ENCODE data around the gene EBF3. TPM values are rescaled to one million over a fixed set of nuclear protein-coding genes. Genes with fewer than 3 reads are reported as not detected.
A peak's percentile ranks its signal among the peaks of the same experiment; 100 is the strongest.

The EBF3 gene
- total RNA-seq, 1 experiment from 2014 or later, result 0.22 TPM

DNA sequence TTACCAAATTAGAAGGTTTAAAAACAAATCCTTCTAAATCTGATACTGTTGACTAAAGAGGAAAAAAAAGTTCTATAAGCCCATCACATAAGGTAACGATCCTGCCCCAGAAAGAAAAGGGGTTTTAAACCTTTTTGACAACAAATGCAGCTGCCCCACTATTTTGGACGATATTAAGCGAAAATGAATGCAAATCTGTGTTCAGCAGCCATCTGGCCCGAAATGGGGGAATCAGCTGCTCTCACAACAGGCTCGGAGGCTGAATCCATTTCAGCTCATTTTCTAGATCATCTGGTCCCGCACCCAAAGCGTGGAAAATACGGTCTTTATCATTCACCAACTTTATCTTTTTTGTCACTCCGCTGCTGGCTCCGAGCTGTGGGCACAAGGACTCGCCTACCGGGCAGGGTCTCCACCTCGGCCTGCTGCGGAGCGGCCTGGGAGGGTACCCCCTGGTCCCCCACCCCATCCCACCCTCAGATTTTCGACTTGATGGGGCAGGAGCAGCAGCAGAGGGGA lies 2.4 kb upstream of the EBF3 start:
- Histone ChIP-seq H3K4me1 (ENCODE audit: insufficient read depth, low read length) (no peaks in the 10 kb centered on the region; the same call in 1 of the 2 replicates), H3T11ph (ENCODE audit: low read length) (no peak overlapping the region), H3K23ac (ENCODE audit: insufficient read length, low read depth, low read length) (no peak overlapping the region), H2BK120ac (ENCODE audit: low read depth, low read length, poor library complexity, severe bottlenecking) (no peak overlapping the region), H3K14ac (ENCODE audit: insufficient read depth, low read length) (no peak overlapping the region), H4K91ac (ENCODE audit: insufficient read length, low read depth, low read length) (no peak overlapping the region), H3K4me2 (ENCODE audit: insufficient read depth, insufficient read length, low read length) (peak overlapping the region; percentile 49), H3K27me3 (ENCODE audit: insufficient read depth, low read length) (peaks cover 86% of the 10 kb centered on the region), H3K9ac (ENCODE audit: extremely low read depth, insufficient read length, low read length) (no peak overlapping the region), H2AFZ (ENCODE audit: low read length) (no peak overlapping the region), H3K18ac (ENCODE audit: insufficient read length, low read depth, low read length) (no peak overlapping the region), H4K20me1 (ENCODE audit: control insufficient read depth, insufficient read depth, insufficient read length) (no peaks in the 10 kb centered on the region), H2BK12ac (ENCODE audit: insufficient read length, low read depth, low read length) (no peak overlapping the region), H3K56ac (ENCODE audit: insufficient read length, low read depth, low read length) (no peak overlapping the region), H3K79me1 (ENCODE audit: insufficient read depth, low read depth, low read length, poor library complexity, severe bottlenecking) (no peaks in the 10 kb centered on the region), H4K5ac (ENCODE audit: insufficient read length, low read depth, low read length) (no peak overlapping the region), H2AK5ac (ENCODE audit: insufficient read length, low read length) (no peak overlapping the region), H2BK5ac (ENCODE audit: insufficient read length, low read length) (no peak overlapping the region), H2BK20ac (ENCODE audit: low read depth, low read length, poor library complexity, severe bottlenecking) (no peak overlapping the region), H3K23me2 (ENCODE audit: insufficient read length, low read depth, low read length, poor library complexity, severe bottlenecking) (peaks cover 14% of the 10 kb centered on the region), H3K9me3 (ENCODE audit: control insufficient read depth, low read depth, low read length) (no peaks in the 10 kb centered on the region), H3K4ac (ENCODE audit: low read depth, low read length) (no peak overlapping the region), H3K27ac (ENCODE audit: insufficient read length, low read depth, low read length) (no peak overlapping the region), H4K8ac (replicated peaks; ENCODE audit: insufficient read length, low read depth, low read length) (no peak overlapping the region), H3K79me2 (ENCODE audit: insufficient read depth, low read length) (no peaks in the 10 kb centered on the region), H2BK15ac (ENCODE audit: low read depth, low read length) (no peak overlapping the region)
- TF ChIP-seq, protein P1, sequence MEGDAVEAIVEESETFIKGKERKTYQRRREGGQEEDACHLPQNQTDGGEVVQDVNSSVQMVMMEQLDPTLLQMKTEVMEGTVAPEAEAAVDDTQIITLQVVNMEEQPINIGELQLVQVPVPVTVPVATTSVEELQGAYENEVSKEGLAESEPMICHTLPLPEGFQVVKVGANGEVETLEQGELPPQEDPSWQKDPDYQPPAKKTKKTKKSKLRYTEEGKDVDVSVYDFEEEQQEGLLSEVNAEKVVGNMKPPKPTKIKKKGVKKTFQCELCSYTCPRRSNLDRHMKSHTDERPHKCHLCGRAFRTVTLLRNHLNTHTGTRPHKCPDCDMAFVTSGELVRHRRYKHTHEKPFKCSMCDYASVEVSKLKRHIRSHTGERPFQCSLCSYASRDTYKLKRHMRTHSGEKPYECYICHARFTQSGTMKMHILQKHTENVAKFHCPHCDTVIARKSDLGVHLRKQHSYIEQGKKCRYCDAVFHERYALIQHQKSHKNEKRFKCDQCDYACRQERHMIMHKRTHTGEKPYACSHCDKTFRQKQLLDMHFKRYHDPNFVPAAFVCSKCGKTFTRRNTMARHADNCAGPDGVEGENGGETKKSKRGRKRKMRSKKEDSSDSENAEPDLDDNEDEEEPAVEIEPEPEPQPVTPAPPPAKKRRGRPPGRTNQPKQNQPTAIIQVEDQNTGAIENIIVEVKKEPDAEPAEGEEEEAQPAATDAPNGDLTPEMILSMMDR (conservative IDR thresholded peaks at IDR 0.05), result no peak
- WGBS (ENCODE audit: extremely low coverage, insufficient read length, low lambda C conversion rate), result no CpG with 5 or more reads among the region's 16 CpGs
- no peak overlapping the region for H3K27ac Mint-ChIP-seq
- H3K4me3 Mint-ChIP-seq, result peak overlapping the region in 1 of 2 experiments; percentile 56; a peak in 3 of 5 replicates
- H3K27me3 Mint-ChIP-seq (ENCODE audit: low read depth), result peaks cover 91% of the 10 kb centered on the region
- H3K9me3 Mint-ChIP-seq, result peaks cover 4 to 11% of the 10 kb centered on the region in 2 experiments; a peak in 4 of 5 replicates
- H3K36me3 Mint-ChIP-seq (ENCODE audit: insufficient read depth in 1 of 3, low read depth in 3 of 3), result no peaks in the 10 kb centered on the region; a peak in 1 of 7 replicates
- no peak for DNase-seq
- H3K4me1 Mint-ChIP-seq, result peaks cover 23 to 50% of the 10 kb centered on the region in 2 experiments
